ENCODE results near the gene MIS12.

The MIS12 gene

GRCh38 chr17:5535436-5535835 lies 49.1 kb downstream of the MIS12 start:
- no peak for DNase-seq (ENCODE audit: low read depth)

GRCh38 chr17:5536866-5537650 lies 50.7 kb downstream of the MIS12 start:
- DNase-seq (ENCODE audit: low read depth): no peak

- DNase-seq (ENCODE audit: low read depth): no peak
These were observed 52.9 kb downstream of the MIS12 start for GRCh38 chr17:5539286-5539685.

- no peak for DNase-seq (ENCODE audit: low read depth)
These were observed 54.0 kb downstream of the MIS12 start for GRCh38 chr17:5540321-5540720.

All from activated T-helper 9 cell treated with anti-CD3 and anti-CD28 coated beads, Interleukin-2, amount 50 U/mL, for 16 hours (primary cell).